GM21619 (cell line): ENCODE results near the gene RBMS2.

ENCODE experiments used
- ATAC-seq: cut with Tn5 transposase; IDR thresholded peaks from one replicate; pipeline ENCODE4 v1.9.1; 2021; ENCODE audit not compliant: unreplicated experiment

Gene RBMS2

GRCh38 chr12:56629459-56630179 is 108.0 kb downstream of the RBMS2 start:
- ATAC-seq = peak; percentile 5

- peak; percentile 51 for ATAC-seq
Measured at GRCh38 chr12:56630180-56630632, 108.6 kb downstream of the RBMS2 start, which contains the start of gene BAZ2A. BAZ2A (minus strand) TSS chr12:56630326; CDS start chr12:56617530, 12,796 bp downstream.

GRCh38 chr12:56631790-56632700 is 110.4 kb downstream of the RBMS2 start:
- no peak for ATAC-seq

- ATAC-seq = no peak
Measured at GRCh38 chr12:56632701-56633467, 111.3 kb downstream of the RBMS2 start.

- ATAC-seq = no peak
Measured at GRCh38 chr12:56633468-56634241, 112.0 kb downstream of the RBMS2 start.

- no peak for ATAC-seq
Measured at GRCh38 chr12:56634242-56634836, 112.7 kb downstream of the RBMS2 start.

GRCh38 chr12:56634837-56635791 is 113.5 kb downstream of the RBMS2 start:
- peak; percentile 30 for ATAC-seq

- ATAC-seq = peak; percentile 40
Measured at GRCh38 chr12:56635806-56636674, 114.4 kb downstream of the RBMS2 start.

- ATAC-seq = peak; percentile 53
Measured at GRCh38 chr12:56636675-56637540, 115.3 kb downstream of the RBMS2 start.

GRCh38 chr12:56637621-56638020 is 116.0 kb downstream of the RBMS2 start:
- no peak for ATAC-seq

- ATAC-seq = no peak
Measured at GRCh38 chr12:56641219-56641618, 119.6 kb downstream of the RBMS2 start.

- no peak for ATAC-seq
Measured at GRCh38 chr12:56644654-56645053, 123.0 kb downstream of the RBMS2 start.

GRCh38 chr12:56645201-56645716 is 123.6 kb downstream of the RBMS2 start:
- no peak for ATAC-seq
